Vagina (tissue), 2 donors: ENCODE data around the gene AFAP1.

ENCODE experiments used
- CTCF ChIP-seq, 3 experiments: fragments of 450-650 bp in 2 of 3; fragments of 200-600 bp in 1 of 3; sonication (generic) in 1 of 3; IDR thresholded peaks; one replicate each; pipeline ENCODE4 v1.5.1; 2017 to 2019; ENCODE audit warnings: antibody characterized with exemption in 3 of 3, mild to moderate bottlenecking in 2 of 3, moderate library complexity in 2 of 3
- POLR2A ChIP-seq, 2 donors: fragments of 450-650 bp; IDR thresholded peaks; one replicate each; pipeline ENCODE4 v1.6.1; 2017; ENCODE audit warnings: antibody characterized with exemption in 2 of 2, mild to moderate bottlenecking in 2 of 2, moderate library complexity in 2 of 2

DNA sequence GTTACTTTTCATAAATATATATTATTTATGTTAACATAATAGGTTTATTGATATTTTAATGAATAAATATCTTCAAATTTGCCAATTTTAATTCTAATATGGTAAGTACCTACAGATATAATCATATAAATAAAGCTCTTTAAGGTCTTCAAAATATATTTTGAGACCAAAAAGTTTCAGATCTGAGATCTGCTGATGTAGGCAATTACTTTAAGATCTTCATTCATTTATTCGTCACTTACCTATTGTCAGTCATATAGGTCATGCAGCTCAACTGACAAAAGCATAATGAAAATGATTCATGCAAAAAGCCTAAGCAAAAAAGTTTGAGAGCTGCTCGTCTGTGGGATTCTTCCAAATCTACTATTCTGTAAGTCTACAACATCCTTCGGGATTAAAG, 64.8 kb downstream of the AFAP1 start:
- no peak for TF ChIP-seq POLR2A (IDR thresholded peaks at IDR 0.05)
- no peak for TF ChIP-seq CTCF (IDR thresholded peaks at IDR 0.05)
